ENCODE measurements around the gene CNTN3. TPM values are rescaled to one million over a fixed set of nuclear protein-coding genes. Genes with fewer than 3 reads are reported as not detected.

CNTN3 gene
- not detected in 5 replicates for total RNA-seq (2022; extraction: Qiagen RNA extraction)

DNA sequence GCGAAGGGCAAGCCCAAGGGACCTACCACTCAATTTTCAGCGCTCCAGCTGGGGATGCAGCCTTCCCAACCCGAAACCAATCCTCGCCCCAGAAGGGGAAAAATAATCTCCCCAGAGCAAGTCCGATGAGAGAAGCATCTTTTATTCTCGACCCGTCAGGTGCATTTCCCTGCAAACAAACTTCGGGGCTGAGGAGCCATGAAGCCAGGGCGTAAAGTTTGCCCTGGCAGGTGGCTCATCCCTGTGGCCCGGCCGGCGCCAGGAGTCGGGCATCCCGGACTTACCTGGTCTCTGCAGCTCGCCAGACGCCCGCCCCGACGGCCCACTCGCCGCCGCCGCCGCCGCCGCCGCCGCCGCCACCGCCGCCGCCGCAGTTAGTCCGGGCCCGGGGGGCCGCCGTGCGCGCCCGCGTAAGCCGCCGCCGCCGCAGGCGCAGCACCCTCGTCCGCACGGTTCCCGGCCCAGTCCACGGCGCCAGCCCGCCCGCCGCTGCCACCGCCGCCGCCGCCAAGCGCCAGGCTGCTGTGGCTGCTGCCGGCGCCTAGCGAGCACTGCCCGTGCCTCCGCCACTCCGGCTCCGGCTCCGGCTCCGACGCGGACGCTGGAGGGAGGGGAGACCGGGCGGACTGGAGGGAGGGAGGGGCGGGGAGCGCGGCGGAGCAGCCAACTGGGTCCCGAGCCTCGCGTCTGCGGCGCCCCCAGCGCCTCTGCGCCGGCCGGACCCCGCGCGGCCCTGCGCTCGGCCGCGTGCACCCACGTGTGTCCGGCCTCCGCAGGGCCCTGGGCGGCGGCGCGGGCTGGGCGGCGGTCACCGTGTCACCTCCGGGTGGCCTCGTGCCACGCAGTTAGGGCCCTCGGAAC is at the start of gene CNTN3:
Gene CNTN3, minus strand, starts transcription at position 553 of the 861 bp plus-strand sequence. CDS start 93,547 bp downstream, outside the sequence.

